EH (cell line): Measurements from ENCODE around the gene EIF2S3.
"Not testable (repeated sequence)": the region's sequence is repeated elsewhere in the genome, so short reads cannot be mapped to it uniquely, and the experiment has no call there.

Source experiments
- DNase-seq: peaks from one replicate; pipeline ENCODE4 v3.0.0-alpha.2; 2015; ENCODE audit warnings: low read depth

The EIF2S3 gene

DNA sequence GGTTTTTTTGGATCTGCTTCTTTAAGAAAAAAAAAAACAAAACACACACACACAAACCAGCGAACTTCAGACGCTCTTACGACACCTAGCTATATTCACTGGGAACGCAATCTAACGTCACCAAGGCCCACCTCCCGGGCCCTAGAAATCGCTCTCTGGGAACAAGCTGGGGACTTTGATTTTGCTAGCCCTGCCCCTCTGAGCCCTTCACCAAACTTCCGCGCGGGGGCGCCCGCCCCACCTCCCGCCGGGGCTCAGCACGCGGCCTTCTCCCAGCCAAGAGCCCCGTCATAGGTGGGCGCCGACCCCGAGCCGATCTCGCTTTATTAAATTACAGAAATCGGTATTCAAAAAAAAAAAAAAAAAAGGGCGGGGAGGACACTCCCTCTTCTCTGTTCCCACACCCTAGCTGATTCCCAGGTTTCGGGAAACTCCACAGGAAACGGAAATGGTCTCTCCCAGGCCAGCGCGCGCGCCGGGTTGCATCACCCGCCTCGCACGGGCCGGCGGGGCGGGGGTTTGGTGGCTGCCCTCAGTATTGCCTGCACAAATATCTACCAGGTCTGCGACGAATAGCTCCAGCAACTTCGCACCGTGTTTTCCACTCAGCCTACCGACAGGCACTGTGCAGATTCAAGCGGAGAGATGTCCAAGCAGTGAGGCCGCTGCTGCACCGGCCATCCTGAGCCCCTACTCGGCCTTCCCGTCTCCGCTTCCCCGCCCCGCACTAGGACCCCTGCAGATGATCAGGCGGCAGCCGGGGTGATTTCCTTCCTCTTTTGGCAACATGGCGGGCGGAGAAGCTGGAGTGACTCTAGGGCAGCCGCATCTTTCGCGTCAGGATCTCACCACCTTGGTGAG lies at the start of gene EIF2S3:
Gene EIF2S3 (plus strand): TSS at position 775 of the 861 bp plus-strand sequence. CDS start 13 bp downstream, at position 788.
- peak; percentile 95 for DNase-seq

- no peak for DNase-seq
Observed at GRCh38 chrX:24005028-24005427, 49.7 kb upstream of the EIF2S3 start.

GRCh38 chrX:24005867-24006266 lies 48.9 kb upstream of the EIF2S3 start:
- DNase-seq = no peak

DNA sequence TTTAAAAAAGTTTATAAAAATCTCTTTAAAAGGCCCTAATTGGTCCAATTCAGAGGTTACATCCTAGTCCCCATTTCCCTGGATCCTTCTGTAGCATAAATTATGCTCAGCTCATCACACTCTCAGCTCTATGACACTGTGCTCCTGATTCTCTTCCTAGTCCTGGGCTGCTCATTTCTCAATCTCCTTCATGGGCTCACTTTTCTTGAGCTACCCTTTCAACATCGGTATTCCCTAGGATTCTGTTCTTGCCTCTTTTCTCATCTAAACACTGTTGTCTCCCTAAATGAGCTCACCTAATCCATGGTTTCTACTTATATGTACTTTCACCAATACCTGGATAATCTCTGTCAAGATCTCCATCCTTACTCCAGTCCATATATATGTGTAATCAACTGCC lies 42.5 kb upstream of the EIF2S3 start:
- no peak for DNase-seq

DNA sequence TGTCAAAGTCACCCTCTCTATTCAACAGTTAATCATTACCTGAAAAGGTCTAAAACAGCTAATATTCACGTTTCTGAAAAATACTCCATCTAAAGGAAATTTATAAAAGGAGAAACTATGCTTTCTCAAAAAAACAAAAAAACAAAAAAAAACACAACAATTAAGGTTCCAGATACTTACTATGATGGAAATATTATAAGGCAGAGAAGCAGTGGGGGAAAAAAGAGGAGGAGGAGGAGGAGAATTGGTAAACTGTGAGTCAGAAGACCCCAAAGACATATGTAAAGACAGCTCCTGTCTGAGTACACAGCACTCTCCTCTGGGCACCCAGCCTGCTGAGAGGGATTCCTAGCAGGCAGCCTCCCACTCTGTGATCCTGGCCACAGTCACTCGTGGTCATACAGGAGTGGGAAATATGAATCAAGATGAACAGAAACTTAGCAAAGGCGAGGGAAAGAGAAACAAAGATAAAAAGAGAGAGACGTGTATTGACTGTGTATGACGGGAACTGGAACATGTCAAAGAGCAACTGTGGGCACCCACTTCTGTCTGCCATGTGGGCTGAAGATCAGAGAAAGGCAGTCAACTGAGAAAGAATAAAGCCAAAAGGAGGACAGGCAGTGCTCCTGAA lies 40.3 kb upstream of the EIF2S3 start:
- no peak for DNase-seq

DNA sequence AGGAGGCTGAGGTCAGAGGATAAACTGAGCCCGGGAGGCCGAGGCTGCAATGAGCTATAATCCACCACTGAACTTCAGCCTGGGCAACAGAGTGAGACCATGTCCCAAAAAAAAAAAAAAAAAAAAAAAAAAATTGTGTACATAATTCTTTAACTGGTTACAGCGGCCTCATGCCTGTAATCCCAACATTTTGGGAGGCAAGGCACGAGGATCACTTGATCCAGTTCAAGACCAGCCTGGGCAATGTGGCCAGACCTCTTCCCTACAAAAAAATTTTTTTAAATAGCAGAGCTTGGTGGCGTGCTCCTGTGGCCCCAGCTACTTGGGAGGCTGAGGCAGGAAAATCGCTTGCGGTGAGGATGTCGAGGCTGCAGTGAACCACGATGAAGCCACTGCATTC lies 37.1 kb upstream of the EIF2S3 start:
- no peak for DNase-seq

GRCh38 chrX:24018809-24019208 lies 35.9 kb upstream of the EIF2S3 start:
- no peak for DNase-seq

GRCh38 chrX:24019448-24019847 lies 35.3 kb upstream of the EIF2S3 start:
- DNase-seq = no peak

- peak; percentile 18 for DNase-seq
Observed at GRCh38 chrX:24020306-24020876, 34.4 kb upstream of the EIF2S3 start.

- DNase-seq = no peak
Observed at GRCh38 chrX:24023544-24023943, 31.2 kb upstream of the EIF2S3 start.

DNA sequence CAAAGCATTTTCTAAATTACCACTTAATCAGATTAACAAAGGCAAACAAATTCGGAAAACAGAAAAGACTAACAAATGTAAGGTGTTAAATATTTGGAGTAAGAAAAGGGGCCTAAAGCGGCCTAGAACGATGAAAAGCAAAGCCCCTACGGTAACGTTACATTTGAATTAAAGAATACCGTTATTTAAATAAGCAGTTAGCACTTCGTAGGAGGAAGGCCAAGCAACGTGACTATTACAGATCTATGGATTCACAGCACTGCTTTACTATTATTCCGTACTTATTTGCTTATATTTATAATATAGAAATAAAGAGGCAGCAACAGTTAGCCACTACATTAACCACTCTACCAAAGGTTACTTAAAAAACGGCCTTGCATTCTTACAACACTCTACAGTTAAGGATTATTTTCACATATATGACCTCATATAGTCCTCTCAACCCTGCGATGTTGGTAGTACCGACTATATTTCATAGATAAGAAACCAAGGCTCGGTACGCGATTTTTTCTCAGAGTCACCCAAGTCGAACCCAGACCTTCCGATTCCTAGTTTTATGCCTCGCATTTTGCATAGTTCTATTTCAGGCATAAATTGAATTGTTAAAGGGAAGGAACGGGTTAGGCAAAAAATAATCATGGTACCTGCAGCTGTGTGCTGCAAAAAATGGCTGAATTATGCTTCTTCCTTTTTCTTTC lies 30.6 kb upstream of the EIF2S3 start:
- peak; percentile 15 for DNase-seq

DNA sequence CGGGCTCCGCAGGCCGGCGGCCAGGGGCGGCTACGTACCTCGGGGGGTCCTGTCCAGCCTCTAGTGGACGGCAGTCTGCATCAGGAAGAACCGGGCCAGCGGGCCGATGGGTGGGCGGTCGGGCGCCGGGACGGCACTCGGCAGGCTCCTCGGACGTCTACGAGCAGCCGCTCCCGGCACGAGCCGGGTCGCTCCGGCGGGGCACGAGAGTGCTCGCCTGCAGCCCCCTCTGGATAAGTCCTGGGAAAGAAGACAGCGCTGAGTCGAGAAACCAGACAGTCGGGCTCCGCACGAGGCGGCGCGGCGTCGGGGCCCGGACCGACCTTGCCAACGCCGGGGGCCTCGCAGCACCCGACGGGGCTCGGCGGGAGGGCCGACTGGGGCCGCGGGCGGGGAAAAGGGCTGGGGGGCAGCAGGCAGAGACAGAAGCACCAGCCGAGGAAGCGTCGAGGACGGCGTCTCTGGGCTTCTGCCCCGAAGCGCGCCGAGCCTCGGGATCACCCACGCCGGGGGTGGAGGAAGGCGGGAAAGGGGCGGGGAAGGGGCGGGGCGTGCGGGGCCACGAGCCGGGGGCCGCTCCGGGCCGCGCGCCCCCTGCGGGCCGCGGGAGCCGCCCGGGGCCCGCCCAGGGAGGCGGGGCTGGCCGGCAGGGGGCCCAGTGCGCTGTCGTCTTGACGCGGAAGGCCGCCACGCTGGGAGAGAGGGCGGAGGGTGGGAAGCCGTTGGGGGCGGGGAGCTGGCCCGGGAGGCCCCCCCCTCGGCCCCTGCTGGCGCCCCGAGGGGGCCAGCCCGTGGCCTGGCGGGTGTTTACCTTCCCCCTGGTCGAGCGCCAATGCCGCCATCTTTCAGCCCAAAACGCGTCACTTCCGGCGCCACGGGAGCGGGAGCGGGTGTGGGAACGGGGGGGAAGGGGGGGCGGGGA lies 29.7 kb upstream of the EIF2S3 start:
- DNase-seq = peak; percentile 91

GRCh38 chrX:24025741-24026403 lies 28.9 kb upstream of the EIF2S3 start:
- DNase-seq = peak; percentile 49

- DNase-seq = peak; percentile 23
Observed at GRCh38 chrX:24026432-24026831, 28.3 kb upstream of the EIF2S3 start.

DNA sequence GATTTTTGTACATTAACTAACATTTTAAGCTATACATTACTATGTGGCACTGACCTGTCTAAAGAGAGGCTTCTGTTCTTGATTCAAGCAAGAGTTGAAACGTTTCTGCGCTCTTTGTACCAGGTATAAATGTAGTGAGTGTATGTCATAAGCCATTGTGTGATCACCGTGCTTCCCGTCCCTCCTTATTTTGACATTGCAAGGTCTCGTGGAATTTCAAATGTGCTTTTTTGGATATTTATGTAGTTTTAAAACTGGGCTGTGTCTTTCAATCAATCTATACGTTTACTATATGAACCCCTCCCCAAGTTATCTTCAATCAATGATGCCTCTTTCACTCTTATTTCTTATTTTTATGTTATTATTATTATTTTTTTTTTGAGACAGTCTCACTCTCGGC lies 27.7 kb upstream of the EIF2S3 start, which contains the start of gene KLHL15:
Gene KLHL15 (minus strand): TSS at position 101 of the 400 bp plus-strand sequence. CDS start 20,493 bp downstream, outside the sequence.
- DNase-seq = no peak

DNA sequence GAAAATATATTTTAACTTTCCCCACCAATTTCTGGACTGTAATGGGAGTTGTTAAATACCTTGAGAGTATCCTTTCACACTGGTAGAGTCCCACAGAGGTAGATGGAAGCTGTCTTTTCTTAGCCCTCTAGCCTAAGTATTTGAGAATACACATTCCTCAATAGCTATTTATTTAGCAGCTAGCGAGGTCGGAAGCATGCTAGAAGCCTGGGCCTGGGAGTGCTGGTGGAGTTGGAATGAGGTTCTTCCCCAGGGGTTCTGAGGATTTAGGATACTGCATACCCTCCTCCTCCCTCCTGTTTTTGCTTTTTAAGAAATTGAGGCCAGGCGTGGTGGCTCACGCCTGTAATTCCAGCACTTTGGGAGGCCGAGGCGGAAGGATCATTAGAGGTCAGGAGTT lies 26.8 kb upstream of the EIF2S3 start:
- no peak for DNase-seq

GRCh38 chrX:24030597-24030996 lies 24.2 kb upstream of the EIF2S3 start:
- no peak for DNase-seq

GRCh38 chrX:24034485-24034884 lies 20.3 kb upstream of the EIF2S3 start:
- no peak for DNase-seq

GRCh38 chrX:24037729-24038128 lies 17.0 kb upstream of the EIF2S3 start:
- no peak for DNase-seq

- DNase-seq = not testable (repeated sequence)
Observed at GRCh38 chrX:24046060-24046459, 8.7 kb upstream of the EIF2S3 start.

GRCh38 chrX:24049643-24050042 lies 5.1 kb upstream of the EIF2S3 start:
- not testable (repeated sequence) for DNase-seq
